KMS-11 (cell line): ENCODE results near the gene POLD3.

Source experiments
- H2AFZ ChIP-seq: fragments of 200-600 bp; sonication (generic); 2 replicates; pipeline ENCODE4 v1.6.1; 2016; ENCODE audit warnings: antibody characterized with exemption, mixed run types, low read depth
- H3K27ac ChIP-seq: fragments of 200-600 bp; sonication (generic); 2 replicates; pipeline ENCODE4 v1.6.1; 2016; ENCODE audit warnings: mild to moderate bottlenecking, mixed run types
- H3K27me3 ChIP-seq: fragments of 200-600 bp; sonication (generic); 2 replicates; pipeline ENCODE4 v1.6.1; 2017; ENCODE audit warnings: mild to moderate bottlenecking, low read depth, mixed run types, moderate library complexity; ENCODE audit not compliant: insufficient read depth
- H3K36me3 ChIP-seq: fragments of 200-600 bp; sonication (generic); 2 replicates; pipeline ENCODE4 v1.6.1; 2017; ENCODE audit warnings: mild to moderate bottlenecking, mixed run types; ENCODE audit not compliant: insufficient read depth
- H3K4me1 ChIP-seq: fragments of 200-600 bp; sonication (generic); 2 replicates; pipeline ENCODE4 v1.6.1; 2016; ENCODE audit warnings: mild to moderate bottlenecking, low read depth, mixed run types; ENCODE audit not compliant: poor library complexity, severe bottlenecking
- H3K4me2 ChIP-seq: fragments of 200-600 bp; sonication (generic); 2 replicates; pipeline ENCODE4 v1.7.0; 2016; ENCODE audit warnings: mild to moderate bottlenecking, mixed run types
- H3K4me3 ChIP-seq: fragments of 200-600 bp; sonication (generic); IDR thresholded peaks from 2 replicates; pipeline ENCODE4 v1.6.1; 2017; ENCODE audit warnings: low read depth, low read length, mixed read lengths; ENCODE audit not compliant: insufficient read depth
- H3K79me2 ChIP-seq: fragments of 200-600 bp; sonication (generic); 2 replicates; pipeline ENCODE4 v1.6.1; 2016; ENCODE audit warnings: low read depth, mixed run types; ENCODE audit not compliant: insufficient read depth
- H3K9ac ChIP-seq: fragments of 200-600 bp; sonication (generic); 2 replicates; pipeline ENCODE4 v1.6.1; 2016; ENCODE audit warnings: mild to moderate bottlenecking, mixed run types
- H4K20me1 ChIP-seq: fragments of 200-600 bp; sonication (generic); 2 replicates; pipeline ENCODE4 v1.6.1; 2016; ENCODE audit warnings: mild to moderate bottlenecking, mixed run types; ENCODE audit not compliant: insufficient read depth
- CTCF ChIP-seq: fragments of 200-600 bp; sonication (generic); conservative IDR thresholded peaks from 2 replicates; pipeline ENCODE4 v1.6.1; 2017; ENCODE audit warnings: low read depth, mild to moderate bottlenecking, antibody characterized with exemption, low read length, moderate library complexity, mixed read lengths

Gene POLD3

GRCh38 chr11:74671520-74672196 lies 79.3 kb downstream of the POLD3 start:
- Histone ChIP-seq H3K4me1 (no peaks in the 10 kb centered on the region), H3K79me2 (no peaks in the 10 kb centered on the region), H3K27ac (no peak overlapping the region), H3K36me3 (no peaks in the 10 kb centered on the region), H2AFZ (no peak overlapping the region), H4K20me1 (no peaks in the 10 kb centered on the region), H3K9ac (no peak overlapping the region), H3K27me3 (no peaks in the 10 kb centered on the region), H3K4me3 (no peak overlapping the region), H3K4me2 (no peak overlapping the region)
- no peak for TF ChIP-seq CTCF

DNA sequence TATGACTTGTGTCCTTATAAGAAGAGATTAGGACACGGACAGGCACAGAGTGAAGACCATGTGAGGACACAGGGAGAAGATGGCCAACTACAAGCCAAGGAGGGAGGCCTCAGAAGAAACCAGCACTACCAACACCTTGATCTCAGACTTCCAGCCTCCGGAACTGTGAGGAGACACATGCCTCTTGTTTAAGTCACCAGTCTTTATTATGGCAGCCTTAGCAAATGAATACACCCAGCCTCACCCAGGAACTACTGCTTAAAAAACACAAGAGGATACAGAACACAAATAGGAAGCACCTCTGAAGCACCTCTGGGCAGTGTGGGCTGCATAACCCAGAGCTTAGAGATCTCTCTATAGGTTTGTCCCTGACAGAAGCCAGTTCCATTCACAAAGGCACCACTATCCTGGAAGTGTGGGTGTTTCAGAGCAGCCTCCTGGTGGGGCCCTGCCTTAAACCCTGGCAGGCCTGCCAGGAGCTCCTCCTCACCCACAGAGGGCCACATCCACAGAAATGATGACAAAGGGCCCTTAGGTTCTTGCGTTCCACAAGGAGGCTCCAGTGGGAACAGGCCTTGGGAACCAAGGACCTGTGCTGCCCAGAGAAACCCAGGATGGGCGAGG lies 80.1 kb downstream of the POLD3 start:
- Histone ChIP-seq H3K9ac (no peak overlapping the region), H3K4me3 (no peak overlapping the region), H3K79me2 (no peaks in the 10 kb centered on the region), H4K20me1 (no peaks in the 10 kb centered on the region), H3K27me3 (no peaks in the 10 kb centered on the region), H3K4me1 (no peaks in the 10 kb centered on the region), H3K36me3 (no peaks in the 10 kb centered on the region), H2AFZ (no peak overlapping the region), H3K4me2 (no peak overlapping the region), H3K27ac (no peak overlapping the region)
- no peak for TF ChIP-seq CTCF

DNA sequence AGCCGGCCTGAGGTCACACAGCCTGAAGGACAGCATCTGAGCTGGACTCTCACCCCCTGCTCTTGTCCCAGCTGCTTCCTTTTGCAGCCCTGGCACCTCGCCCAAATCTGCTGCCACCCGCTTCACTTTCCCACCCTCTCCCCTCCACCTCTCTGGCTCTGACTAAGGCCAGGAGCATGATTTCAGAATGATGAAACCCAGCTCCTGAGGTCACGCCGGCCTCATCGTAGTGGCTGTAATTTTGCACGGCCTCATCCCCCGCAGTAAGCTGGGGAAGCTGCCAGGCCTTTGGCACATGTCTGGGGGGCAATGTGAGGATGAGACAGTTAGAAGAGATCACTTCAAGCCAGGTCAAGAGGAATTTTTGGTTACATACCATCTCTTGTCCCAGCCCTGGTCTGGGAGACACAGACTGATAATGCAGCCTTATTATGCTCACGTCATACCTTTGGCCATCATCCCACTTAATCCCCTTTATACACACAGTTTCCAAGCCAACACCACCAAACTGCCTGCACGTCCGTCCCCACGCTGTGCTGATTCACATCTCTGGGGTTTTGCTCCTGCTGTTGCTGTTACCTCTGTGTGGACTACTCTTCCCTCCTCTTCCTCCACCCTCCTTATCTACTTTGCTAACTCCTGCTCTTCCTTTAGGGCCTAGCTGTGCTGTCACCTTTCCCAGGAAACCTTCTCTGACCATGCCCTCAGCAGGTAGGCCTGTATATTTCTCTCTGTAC lies 80.7 kb downstream of the POLD3 start:
- H2AFZ ChIP-seq: no peak overlapping the region
- H3K27ac ChIP-seq: no peak overlapping the region
- no peak overlapping the region for H3K9ac ChIP-seq
- no peak overlapping the region for H3K4me2 ChIP-seq
- no peaks in the 10 kb centered on the region for H3K79me2 ChIP-seq
- no peak for TF ChIP-seq CTCF
- H3K4me3 ChIP-seq: no peak overlapping the region
- no peaks in the 10 kb centered on the region for H4K20me1 ChIP-seq
- no peaks in the 10 kb centered on the region for H3K36me3 ChIP-seq
- no peaks in the 10 kb centered on the region for H3K27me3 ChIP-seq
- H3K4me1 ChIP-seq: no peaks in the 10 kb centered on the region

DNA sequence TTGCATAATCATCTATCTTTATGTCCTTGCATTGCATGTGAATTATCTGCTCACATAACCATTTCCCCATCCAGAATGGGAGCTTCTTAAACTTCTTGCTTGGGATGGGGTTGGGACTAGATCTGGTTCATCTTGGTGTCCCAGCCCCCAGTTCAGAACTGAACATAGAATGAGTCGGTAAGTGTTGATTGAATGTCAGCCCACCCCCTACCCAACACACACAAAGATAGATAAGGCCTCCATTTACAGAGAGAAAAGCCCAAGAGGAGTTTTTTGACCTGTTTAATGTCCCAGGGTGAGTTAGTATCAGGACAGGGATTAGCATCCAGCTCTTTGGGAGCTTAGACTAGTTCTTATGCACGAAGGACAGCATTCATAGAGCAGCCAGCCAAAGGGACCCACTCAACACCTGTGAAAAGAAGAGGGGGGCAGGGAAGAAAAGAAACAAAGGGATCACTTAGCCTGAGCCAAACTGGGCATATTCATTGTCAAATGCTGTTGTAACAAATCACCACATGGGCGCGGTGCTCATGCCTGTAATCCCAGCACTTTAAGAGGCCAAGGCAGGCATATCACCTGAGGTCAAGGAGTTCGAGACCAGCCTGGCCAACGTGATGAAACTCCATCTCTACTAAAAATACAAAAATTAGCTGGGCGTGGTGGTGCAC lies 81.4 kb downstream of the POLD3 start:
- no peaks in the 10 kb centered on the region for H3K79me2 ChIP-seq
- H3K27ac ChIP-seq: no peak overlapping the region
- H4K20me1 ChIP-seq: no peaks in the 10 kb centered on the region
- H3K4me2 ChIP-seq: no peak overlapping the region
- no peak overlapping the region for H3K9ac ChIP-seq
- no peaks in the 10 kb centered on the region for H3K36me3 ChIP-seq
- no peak for TF ChIP-seq CTCF
- no peaks in the 10 kb centered on the region for H3K27me3 ChIP-seq
- H3K4me3 ChIP-seq: no peak overlapping the region
- no peaks in the 10 kb centered on the region for H3K4me1 ChIP-seq
- no peak overlapping the region for H2AFZ ChIP-seq
